ENCODE results near the gene PMM2.

The PMM2 gene

GRCh38 chr16:8808009-8808408 lies 10.4 kb downstream of the PMM2 start:
- no peak for TF ChIP-seq CTCF (IDR thresholded peaks at IDR 0.05; ENCODE audit: low read depth, low read length, missing control alignments)
- in situ Hi-C loops (cut with HindIII; ENCODE audit: low pct_ligation_motif_present, low sequenced_read_pairs) = no loop called here

GRCh38 chr16:8808613-8809353 lies 11.1 kb downstream of the PMM2 start:
- no peaks in the 10 kb centered on the region for H3K27me3 ChIP-seq (replicated peaks)
- in situ Hi-C loops (cut with HindIII; ENCODE audit: low pct_ligation_motif_present, low sequenced_read_pairs) = no loop called here
- H3K36me3 ChIP-seq (replicated peaks) = peaks cover 94% of the 10 kb centered on the region
- H3K27ac ChIP-seq = no peak overlapping the region
- no peak for DNase-seq
- H3K4me3 ChIP-seq (ENCODE audit: low read depth, low read length) = no peak overlapping the region
- TF ChIP-seq CTCF (IDR thresholded peaks at IDR 0.05; ENCODE audit: low read depth, low read length, missing control alignments) = no peak

More at GRCh38 chr16:8808009-8808408, 10.4 kb downstream of the PMM2 start:
- no peaks in the 10 kb centered on the region for H3K27me3 ChIP-seq (replicated peaks)
- H3K36me3 ChIP-seq (replicated peaks) = peaks cover 92% of the 10 kb centered on the region
- no peak overlapping the region for H3K27ac ChIP-seq
- no peak overlapping the region for H3K4me3 ChIP-seq (ENCODE audit: low read depth, low read length)
- DNase-seq = no peak

GRCh38 chr16:8812162-8812843 lies 14.7 kb downstream of the PMM2 start:
- TF ChIP-seq CTCF (IDR thresholded peaks at IDR 0.05; ENCODE audit: low read depth, low read length, missing control alignments) = no peak
- Histone ChIP-seq H3K4me3 (ENCODE audit: low read depth, low read length) (no peak overlapping the region), H3K27me3 (replicated peaks) (no peaks in the 10 kb centered on the region), H3K36me3 (replicated peaks) (peaks cover 94% of the 10 kb centered on the region), H3K27ac (no peak overlapping the region)
- in situ Hi-C loops (cut with HindIII; ENCODE audit: low pct_ligation_motif_present, low sequenced_read_pairs) = no loop called here
- DNase-seq = no peak

- Histone ChIP-seq H3K27me3 (replicated peaks) (no peaks in the 10 kb centered on the region), H3K27ac (no peak overlapping the region), H3K4me3 (ENCODE audit: low read depth, low read length) (no peak overlapping the region), H3K36me3 (replicated peaks) (peaks cover 91% of the 10 kb centered on the region)
- DNase-seq = no peak
- TF ChIP-seq CTCF (IDR thresholded peaks at IDR 0.05; ENCODE audit: low read depth, low read length, missing control alignments) = no peak
- in situ Hi-C loops (cut with HindIII; ENCODE audit: low pct_ligation_motif_present, low sequenced_read_pairs) = no loop called here
Observed at GRCh38 chr16:8814095-8814806, 16.6 kb downstream of the PMM2 start.

GRCh38 chr16:8816967-8817655 lies 19.5 kb downstream of the PMM2 start:
- Histone ChIP-seq H3K27ac (no peak overlapping the region), H3K27me3 (replicated peaks) (no peaks in the 10 kb centered on the region), H3K36me3 (replicated peaks) (peaks cover 89% of the 10 kb centered on the region), H3K4me3 (ENCODE audit: low read depth, low read length) (no peak overlapping the region)
- in situ Hi-C loops (cut with HindIII; ENCODE audit: low pct_ligation_motif_present, low sequenced_read_pairs) = no loop called here
- TF ChIP-seq CTCF (IDR thresholded peaks at IDR 0.05; ENCODE audit: low read depth, low read length, missing control alignments) = no peak
- DNase-seq = no peak
